K562 (cell line): Measurements from ENCODE around the gene MEAF6. TPM values are rescaled to one million over a fixed set of nuclear protein-coding genes. Genes with fewer than 3 reads are reported as not detected.
A peak's percentile ranks its signal among the peaks of the same experiment; 100 is the strongest.

Source experiments
- ATAC-seq: fragments of 200-7000 bp; cut with Tn5 transposase; 3 replicates; pipeline ENCODE4 v1.9.1; 2020; ENCODE audit warnings: moderate library complexity
- BruUV-seq: library from RNA; stranded (reverse); fragments of 400-500 nt; replicated peaks from 2 replicates; lab custom pipeline; 2021; lab: Mats Ljungman, UMichigan
- CTCF ChIA-PET: fragments of 300-600 bp; formaldehyde crosslinking; extraction: SDS; loops from one replicate; lab custom pipeline; 2021; ENCODE audit warnings: low intra/inter-chr PET ratio; lab: Yijun Ruan, JAX
- POLR2A ChIA-PET: fragments of 300-600, 350-650 bp; sonication (Branson Sonifier 250); formaldehyde crosslinking; extraction: SDS; loops from one replicate; lab custom pipeline; 2021; ENCODE audit warnings: antibody characterized with exemption, inconsistent platforms; lab: Yijun Ruan, JAX
- DNase-seq, 4 experiments: peaks; one replicate each; pipeline versions ENCODE4 v3.0.0 to v3.0.0-alpha.2; 2011 to 2018; ENCODE audit warnings: low spot score in 3 of 4, mixed read lengths in 3 of 4; ENCODE audit errors: extremely low read depth in 1 of 4
- FAIRE-seq: peaks from 2 replicates; lab custom pipeline; 2011; peaks lifted over from hg19 to GRCh38; lab: Jason Lieb, UNC
- H2AFZ ChIP-seq: 2 replicates; pipeline ENCODE4 v1.6.0; 2011; ENCODE audit warnings: low read depth, low read length, control low read depth, inconsistent platforms
- H3K27ac ChIP-seq: fragments of 200-600 bp; 3 replicates; pipeline ENCODE4 v1.8.0; 2011; ENCODE audit warnings: low read depth, mild to moderate bottlenecking, control low read depth, inconsistent platforms, low read length, moderate library complexity, mixed read lengths; ENCODE audit errors: extremely low read depth
- H3K27me3 ChIP-seq, 2 experiments: fragments of 300-600 bp in 1 of 2; 2 replicates in 1 of 2; 3 replicates in 1 of 2; pipeline versions ENCODE4 v1.6.0 to v1.8.0; 2011; ENCODE audit warnings: inconsistent platforms in 2 of 2, low read length in 2 of 2, mild to moderate bottlenecking in 1 of 2, mixed read lengths in 1 of 2, moderate library complexity in 1 of 2; ENCODE audit not compliant: control insufficient read depth in 2 of 2, insufficient read depth in 2 of 2
- H3K36me3 ChIP-seq: fragments of 300-600 bp; 3 replicates; pipeline ENCODE4 v1.8.0; 2011; ENCODE audit warnings: mild to moderate bottlenecking, low read length, inconsistent platforms; ENCODE audit not compliant: control insufficient read depth, insufficient read depth
- H3K4me1 ChIP-seq, 2 experiments: fragments of 200-600 bp in 1 of 2; replicated peaks in 1 of 2; 2 replicates in 1 of 2; 3 replicates in 1 of 2; pipeline versions ENCODE4 v1.5.1 to v1.8.0; 2011; ENCODE audit warnings: inconsistent platforms in 2 of 2, low read length in 2 of 2, mild to moderate bottlenecking in 1 of 2, mixed read lengths in 1 of 2, moderate library complexity in 1 of 2; ENCODE audit not compliant: control insufficient read depth in 2 of 2, insufficient read depth in 2 of 2
- H3K4me2 ChIP-seq: 2 replicates; pipeline ENCODE4 v1.6.1; 2011; ENCODE audit warnings: low read length, control low read depth, inconsistent platforms, mixed read lengths; ENCODE audit not compliant: insufficient read depth
- H3K4me3 ChIP-seq: fragments of 200-600 bp; sonication (generic), shearing (Covaris generic); 2 replicates; pipeline ENCODE4 v1.5.1; 2016; ENCODE audit warnings: control low read depth, inconsistent platforms
- H3K79me2 ChIP-seq: fragments of 200-600 bp; 3 replicates; pipeline ENCODE4 v1.8.0; 2011; ENCODE audit warnings: low read length, inconsistent platforms; ENCODE audit not compliant: control insufficient read depth, insufficient read depth
- H3K9ac ChIP-seq, 2 experiments: 2 replicates each; pipeline versions ENCODE4 v1.6.0 to v1.6.1; 2011; ENCODE audit warnings: low read depth in 2 of 2, low read length in 2 of 2, control low read depth in 1 of 2, inconsistent platforms in 1 of 2, mild to moderate bottlenecking in 1 of 2, mixed read lengths in 1 of 2; ENCODE audit not compliant: insufficient read depth in 1 of 2
- H3K9me1 ChIP-seq: one replicate; pipeline ENCODE4 v1.6.0; 2011; ENCODE audit warnings: inconsistent platforms, mild to moderate bottlenecking, low read length, moderate library complexity; ENCODE audit not compliant: control insufficient read depth, insufficient read depth
- H3K9me3 ChIP-seq: replicated peaks from 2 replicates; pipeline ENCODE4 v1.5.1; 2011; ENCODE audit warnings: low read depth, low read length, inconsistent platforms; ENCODE audit not compliant: control insufficient read depth, insufficient read depth
- H4K20me1 ChIP-seq: replicated peaks from 2 replicates; pipeline ENCODE4 v1.6.1; 2011; ENCODE audit warnings: low read length, inconsistent platforms, mixed read lengths; ENCODE audit not compliant: control insufficient read depth, insufficient read depth
- GABPB1 ChIP-seq: sonication (generic); formaldehyde crosslinking; IDR thresholded peaks from 2 replicates; pipeline ENCODE4 v1.8.0; 2022; ENCODE audit warnings: mild to moderate bottlenecking, missing genetic modification reagents
- HMGN3 ChIP-seq: IDR thresholded peaks from 2 replicates; pipeline ENCODE4 v1.6.1; 2011; ENCODE audit warnings: borderline replicate concordance, low read depth, mild to moderate bottlenecking, mixed read lengths, low read length; ENCODE audit not compliant: insufficient read length; ENCODE audit errors: extremely low read depth
- KAT7 ChIP-seq: sonication (generic); formaldehyde crosslinking; IDR thresholded peaks from 2 replicates; pipeline ENCODE4 v1.8.0; 2022; ENCODE audit warnings: missing genetic modification reagents, mild to moderate bottlenecking, borderline replicate concordance
- MYNN ChIP-seq, 2 experiments: sonication (generic); formaldehyde crosslinking in 1 of 2; IDR thresholded peaks; 2 replicates each; pipeline versions ENCODE4 v1.5.0 to v1.6.1; 2016 to 2020; ENCODE audit warnings: antibody characterized with exemption in 1 of 2, missing genetic modification reagents in 1 of 2
- NR4A1 ChIP-seq, 2 experiments: fragments of 250-450 bp in 1 of 2; fragments of 450-650 bp in 1 of 2; sonication (Bioruptor Pico) in 1 of 2; IDR thresholded peaks; 2 replicates each; pipeline versions ENCODE4 v1.4.0 to v1.6.1; 2016 to 2020; ENCODE audit warnings: mild to moderate bottlenecking in 2 of 2, missing compliant biosample characterization in 1 of 2, missing genetic modification characterization in 1 of 2, moderate library complexity in 1 of 2
- POLR2G ChIP-seq: fragments of 200-400 bp; formaldehyde crosslinking; IDR thresholded peaks from 2 replicates; pipeline ENCODE4 v1.6.1; 2017; ENCODE audit warnings: low read depth, mild to moderate bottlenecking, antibody characterized with exemption, low read length, moderate library complexity
- RBFOX2 ChIP-seq: fragments of 200-400 bp; formaldehyde crosslinking; IDR thresholded peaks from 2 replicates; pipeline ENCODE4 v1.6.1; 2017; ENCODE audit warnings: low read depth, mild to moderate bottlenecking, low read length, moderate library complexity
- SUPT5H ChIP-seq: fragments of 450-650 bp; IDR thresholded peaks from 2 replicates; pipeline ENCODE4 v1.6.1; 2016
- TAF9B ChIP-seq: fragments of 450-650 bp; IDR thresholded peaks from 2 replicates; pipeline ENCODE4 v1.6.1; 2018; ENCODE audit warnings: mild to moderate bottlenecking; ENCODE audit not compliant: partially characterized antibody
- ZNF408 ChIP-seq: fragments of 250-450 bp; sonication (Bioruptor Pico); IDR thresholded peaks from 2 replicates; pipeline ENCODE4 v1.4.0; 2020; ENCODE audit warnings: low read depth, mild to moderate bottlenecking, moderate library complexity
- WGBS: fragments of 100-300 bp; shearing (Covaris generic); methylation state at CpG from one replicate; pipeline ENCODE4 v1.1.6; 2016; ENCODE audit warnings: low coverage, mixed read lengths; ENCODE audit not compliant: insufficient coverage; ENCODE audit errors: missing lambda C conversion rate; 5-methylcytosine and 5-hydroxymethylcytosine counted together
- in situ Hi-C: fragments of 300-500 bp; cut with MboI; formaldehyde crosslinking; loops from 4 replicates; pipeline ENCODE4 v1.15.0; 2018; ENCODE audit warnings: inconsistent platforms, mixed read lengths
- intact Hi-C: fragments of 100-400 bp; cut with micrococcal nuclease; formaldehyde crosslinking; loops from 2 replicates; pipeline ENCODE4 v1.14.2; 2022
- polyA plus RNA-seq, 8 experiments: library from polyadenylated mRNA; depleted of rRNA in 4 of 8; stranded (reverse) in 5 of 8; unstranded in 3 of 8; fragments of >200 nt; fragmentation: Nextera tagmentation in 2 of 8; fragmentation: Illumina TruSeq in 1 of 8; extraction: Ambion mirVana in 2 of 8; extraction: Trizol in 1 of 8; gene quantifications; 2 replicates each; pipeline versions ENCODE4 v1.2.1 to v1.2.3, GENCODE V29; 2011 to 2014; ENCODE audit warnings: inconsistent platforms in 1 of 8, missing spikeins in 1 of 8
- total RNA-seq, 7 experiments: library from RNA; depleted of rRNA in 6 of 7; stranded (reverse); fragments of >200 nt in 6 of 7; fragmentation: Illumina TruSeq in 2 of 7; extraction: Trizol in 2 of 7; gene quantifications; 2 replicates each; pipeline versions ENCODE4 v1.2.1 to v1.2.3, GENCODE V29; 2011 to 2021; ENCODE audit warnings: low replicate concordance in 1 of 7
- TF ChIP-seq, protein P1 (sequence below), 2 experiments: fragments of 200-800 bp in 1 of 2; sonication (Bioruptor generic) in 1 of 2; sonication (generic) in 1 of 2; formaldehyde crosslinking in 1 of 2; IDR thresholded peaks in 1 of 2; conservative IDR thresholded peaks in 1 of 2; 2 replicates each; pipeline versions ENCODE4 v1.5.0 to v1.6.1; 2016 to 2020; ENCODE audit warnings: missing compliant biosample characterization in 1 of 2, missing genetic modification characterization in 1 of 2, missing genetic modification reagents in 1 of 2
- TF ChIP-seq, protein P2 (sequence below): fragments of 250-450 bp; sonication (Bioruptor Pico); IDR thresholded peaks from 2 replicates; pipeline ENCODE4 v1.4.0; 2020; ENCODE audit warnings: mild to moderate bottlenecking, moderate library complexity
- TF ChIP-seq, protein P3 (sequence below): fragments of 250-450 bp; sonication (Bioruptor Pico); IDR thresholded peaks from 2 replicates; pipeline ENCODE4 v1.4.0; 2020; ENCODE audit warnings: mild to moderate bottlenecking, moderate library complexity, borderline replicate concordance

MEAF6 gene
- total and polyA plus RNA-seq, 9 of the 15 experiments (the other 6 are each of a cell fraction or from before 2014, with no cell fraction given) = 55.0 to 151 (median 92.3) TPM

DNA sequence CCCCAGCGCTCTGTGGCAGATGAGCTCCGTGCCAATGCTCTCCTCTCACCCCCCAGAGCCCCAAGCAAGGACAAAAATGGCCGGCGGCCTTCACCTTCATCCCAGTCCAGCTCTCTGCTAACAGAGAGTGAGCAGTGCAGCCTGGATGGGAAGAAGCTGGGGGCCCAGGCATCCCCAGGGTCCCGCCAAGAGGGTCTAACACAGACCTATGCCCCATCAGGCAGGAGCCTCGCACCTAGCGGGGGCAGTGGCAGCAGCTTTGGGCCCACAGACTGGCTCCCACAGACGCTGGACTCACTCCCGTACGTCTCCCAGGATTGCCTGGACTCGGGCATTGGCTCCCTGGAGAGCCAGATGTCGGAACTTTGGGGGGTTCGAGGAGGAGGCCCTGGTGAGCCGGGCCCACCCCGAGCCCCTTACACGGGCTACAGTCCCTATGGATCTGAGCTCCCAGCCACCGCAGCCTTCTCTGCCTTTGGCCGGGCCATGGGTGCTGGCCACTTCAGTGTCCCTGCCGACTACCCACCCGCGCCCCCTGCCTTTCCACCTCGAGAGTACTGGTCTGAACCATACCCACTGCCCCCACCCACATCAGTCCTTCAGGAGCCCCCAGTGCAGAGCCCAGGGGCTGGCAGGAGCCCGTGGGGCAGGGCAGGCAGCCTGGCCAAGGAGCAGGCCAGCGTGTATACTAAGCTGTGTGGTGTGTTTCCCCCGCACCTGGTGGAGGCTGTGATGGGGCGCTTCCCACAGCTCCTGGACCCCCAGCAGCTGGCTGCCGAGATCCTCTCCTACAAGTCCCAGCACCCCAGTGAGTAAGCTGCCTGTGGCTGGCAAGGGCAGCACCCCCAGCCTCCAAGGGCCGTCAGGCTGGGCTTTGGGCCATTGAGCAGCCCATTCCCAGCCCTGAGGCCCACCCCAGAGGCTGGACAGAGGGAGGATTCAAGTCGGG, 31.5 kb downstream of the MEAF6 start:
- in situ Hi-C loops = no loop called here
- WGBS = 93% methylated on average over 29 of the region's 29 CpGs
- DNase-seq = no peak
- Histone ChIP-seq H3K27me3 (no peaks in the 10 kb centered on the region), H3K9me3 (no peaks in the 10 kb centered on the region), H3K9ac (peak overlapping the region in 1 of 2 experiments; percentile 31; a peak in 1 of 4 replicates), H3K79me2 (peaks cover 22% of the 10 kb centered on the region), H2AFZ (no peak overlapping the region), H3K4me1 (peaks cover 23 to 41% of the 10 kb centered on the region in 2 experiments; a peak in 4 of 5 replicates), H4K20me1 (peaks cover 16% of the 10 kb centered on the region), H3K36me3 (peaks cover 68% of the 10 kb centered on the region), H3K4me3 (no peak overlapping the region), H3K9me1 (peaks cover 4% of the 10 kb centered on the region), H3K27ac (no peak overlapping the region), H3K4me2 (no peak overlapping the region)
- ATAC-seq = no peak
- BruUV-seq = no TSS peak
- intact Hi-C loops = no loop called here
- no peak for FAIRE-seq
- CTCF ChIA-PET = interaction anchor here (1.1 kb wide), 1 partner anchor 28 kb away, joined by 3 read pairs; no protein-coding TSS in a partner anchor
- POLR2A ChIA-PET = interaction anchor here (0.6 to 6.4 kb wide), 6 partner anchors 7 to 1731 kb away, joined by 3 to 118 read pairs (median 4); partner anchors contain the start of gene ZC3H12A
- TF ChIP-seq, protein P1, sequence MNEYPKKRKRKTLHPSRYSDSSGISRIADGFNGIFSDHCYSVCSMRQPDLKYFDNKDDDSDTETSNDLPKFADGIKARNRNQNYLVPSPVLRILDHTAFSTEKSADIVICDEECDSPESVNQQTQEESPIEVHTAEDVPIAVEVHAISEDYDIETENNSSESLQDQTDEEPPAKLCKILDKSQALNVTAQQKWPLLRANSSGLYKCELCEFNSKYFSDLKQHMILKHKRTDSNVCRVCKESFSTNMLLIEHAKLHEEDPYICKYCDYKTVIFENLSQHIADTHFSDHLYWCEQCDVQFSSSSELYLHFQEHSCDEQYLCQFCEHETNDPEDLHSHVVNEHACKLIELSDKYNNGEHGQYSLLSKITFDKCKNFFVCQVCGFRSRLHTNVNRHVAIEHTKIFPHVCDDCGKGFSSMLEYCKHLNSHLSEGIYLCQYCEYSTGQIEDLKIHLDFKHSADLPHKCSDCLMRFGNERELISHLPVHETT (CRISPR knock-in tag; conservative IDR thresholded peaks at IDR 0.05 in 1 of 2, IDR thresholded peaks at IDR 0.05 in 1 of 2) = no peak
- TF ChIP-seq, protein P2, sequence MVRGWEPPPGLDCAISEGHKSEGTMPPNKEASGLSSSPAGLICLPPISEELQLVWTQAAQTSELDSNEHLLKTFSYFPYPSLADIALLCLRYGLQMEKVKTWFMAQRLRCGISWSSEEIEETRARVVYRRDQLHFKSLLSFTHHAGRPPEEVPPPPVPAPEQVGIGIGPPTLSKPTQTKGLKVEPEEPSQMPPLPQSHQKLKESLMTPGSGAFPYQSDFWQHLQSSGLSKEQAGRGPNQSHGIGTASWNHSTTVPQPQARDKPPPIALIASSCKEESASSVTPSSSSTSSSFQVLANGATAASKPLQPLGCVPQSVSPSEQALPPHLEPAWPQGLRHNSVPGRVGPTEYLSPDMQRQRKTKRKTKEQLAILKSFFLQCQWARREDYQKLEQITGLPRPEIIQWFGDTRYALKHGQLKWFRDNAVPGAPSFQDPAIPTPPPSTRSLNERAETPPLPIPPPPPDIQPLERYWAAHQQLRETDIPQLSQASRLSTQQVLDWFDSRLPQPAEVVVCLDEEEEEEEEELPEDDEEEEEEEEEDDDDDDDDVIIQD = no peak
- TF ChIP-seq HMGN3 (peak; percentile 42), POLR2G (peak; percentile 66), KAT7 (CRISPR knock-in tag) (no peak), GABPB1 (CRISPR knock-in tag) (no peak), SUPT5H (0 out of 2 replicates have a peak, but pooled peaks have one; percentile 14), TAF9B (no peak), ZNF408 (CRISPR knock-in tag) (no peak), MYNN (IDR thresholded peaks at IDR 0.05) (0 out of 2 replicates have a peak, but pooled peaks have one; percentile 7), MYNN (CRISPR knock-in tag; IDR thresholded peaks at IDR 0.05) (no peak), RBFOX2 (peak; percentile 63), NR4A1 (CRISPR knock-in tag; IDR thresholded peaks at IDR 0.05) (no peak), NR4A1 (tag; IDR thresholded peaks at IDR 0.05) (no peak)
- TF ChIP-seq, protein P3, sequence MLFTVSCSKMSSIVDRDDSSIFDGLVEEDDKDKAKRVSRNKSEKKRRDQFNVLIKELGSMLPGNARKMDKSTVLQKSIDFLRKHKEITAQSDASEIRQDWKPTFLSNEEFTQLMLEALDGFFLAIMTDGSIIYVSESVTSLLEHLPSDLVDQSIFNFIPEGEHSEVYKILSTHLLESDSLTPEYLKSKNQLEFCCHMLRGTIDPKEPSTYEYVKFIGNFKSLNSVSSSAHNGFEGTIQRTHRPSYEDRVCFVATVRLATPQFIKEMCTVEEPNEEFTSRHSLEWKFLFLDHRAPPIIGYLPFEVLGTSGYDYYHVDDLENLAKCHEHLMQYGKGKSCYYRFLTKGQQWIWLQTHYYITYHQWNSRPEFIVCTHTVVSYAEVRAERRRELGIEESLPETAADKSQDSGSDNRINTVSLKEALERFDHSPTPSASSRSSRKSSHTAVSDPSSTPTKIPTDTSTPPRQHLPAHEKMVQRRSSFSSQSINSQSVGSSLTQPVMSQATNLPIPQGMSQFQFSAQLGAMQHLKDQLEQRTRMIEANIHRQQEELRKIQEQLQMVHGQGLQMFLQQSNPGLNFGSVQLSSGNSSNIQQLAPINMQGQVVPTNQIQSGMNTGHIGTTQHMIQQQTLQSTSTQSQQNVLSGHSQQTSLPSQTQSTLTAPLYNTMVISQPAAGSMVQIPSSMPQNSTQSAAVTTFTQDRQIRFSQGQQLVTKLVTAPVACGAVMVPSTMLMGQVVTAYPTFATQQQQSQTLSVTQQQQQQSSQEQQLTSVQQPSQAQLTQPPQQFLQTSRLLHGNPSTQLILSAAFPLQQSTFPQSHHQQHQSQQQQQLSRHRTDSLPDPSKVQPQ = no peak
